GM18519 (cell line): ENCODE measurements around the gene TTC7B.

Experiments
- ATAC-seq: cut with Tn5 transposase; IDR thresholded peaks from one replicate; pipeline ENCODE4 v1.9.1; 2021; ENCODE audit warnings: mild to moderate bottlenecking, moderate library complexity; ENCODE audit not compliant: unreplicated experiment, low FRiP score

TTC7B gene

GRCh38 chr14:90743425-90743824 lies 72.8 kb downstream of the TTC7B start:
- no peak for ATAC-seq

- no peak for ATAC-seq
Measured at GRCh38 chr14:90742729-90743128, 73.5 kb downstream of the TTC7B start.

- ATAC-seq: no peak
Measured at GRCh38 chr14:90742252-90742651, 74.0 kb downstream of the TTC7B start.

GRCh38 chr14:90741682-90741946 lies 74.6 kb downstream of the TTC7B start:
- ATAC-seq: no peak

GRCh38 chr14:90740946-90741681 lies 75.1 kb downstream of the TTC7B start:
- ATAC-seq: no peak

- no peak for ATAC-seq
Measured at GRCh38 chr14:90740081-90740480, 76.1 kb downstream of the TTC7B start.

- ATAC-seq: no peak
Measured at GRCh38 chr14:90739318-90740068, 76.7 kb downstream of the TTC7B start.

- ATAC-seq: no peak
Measured at GRCh38 chr14:90733139-90733808, 83.0 kb downstream of the TTC7B start.

- no peak for ATAC-seq
Measured at GRCh38 chr14:90732718-90733117, 83.5 kb downstream of the TTC7B start.

GRCh38 chr14:90732139-90732538 lies 84.1 kb downstream of the TTC7B start:
- no peak for ATAC-seq

- no peak for ATAC-seq
Measured at GRCh38 chr14:90731487-90731886, 84.7 kb downstream of the TTC7B start.

GRCh38 chr14:90730206-90730766 lies 85.9 kb downstream of the TTC7B start:
- no peak for ATAC-seq

- no peak for ATAC-seq
Measured at GRCh38 chr14:90728951-90729350, 87.3 kb downstream of the TTC7B start.

GRCh38 chr14:90727082-90727481 lies 89.1 kb downstream of the TTC7B start:
- ATAC-seq: no peak

GRCh38 chr14:90726656-90727055 lies 89.6 kb downstream of the TTC7B start:
- ATAC-seq: no peak

- no peak for ATAC-seq
Measured at GRCh38 chr14:90724866-90725265, 91.4 kb downstream of the TTC7B start.

- no peak for ATAC-seq
Measured at GRCh38 chr14:90722590-90722989, 93.6 kb downstream of the TTC7B start.

GRCh38 chr14:90721619-90722305 lies 94.5 kb downstream of the TTC7B start:
- no peak for ATAC-seq

GRCh38 chr14:90720832-90721231 lies 95.4 kb downstream of the TTC7B start:
- no peak for ATAC-seq

GRCh38 chr14:90720336-90720735 lies 95.9 kb downstream of the TTC7B start:
- ATAC-seq: no peak

- no peak for ATAC-seq
Measured at GRCh38 chr14:90717916-90718315, 98.3 kb downstream of the TTC7B start.
